Spleen (tissue), 11 donors: ENCODE measurements around the gene WDR48. TPM values are rescaled to one million over a fixed set of nuclear protein-coding genes. Genes with fewer than 3 reads are reported as not detected.

Experiments
- DNase-seq: peaks from one replicate; pipeline ENCODE4 v3.0.0-alpha.2; 2020
- H3K27ac ChIP-seq, 8 donors: fragments of 200-600 bp; sonication (generic) in 7 of 8; 1 replicate in 4 of 8; 2 replicates in 4 of 8; pipeline versions ENCODE4 v1.5.0 to v1.8.0; 2016 to 2021; ENCODE audit warnings: inconsistent platforms in 4 of 8, mild to moderate bottlenecking in 4 of 8, moderate library complexity in 1 of 8
- H3K27me3 ChIP-seq, 7 donors: fragments of 200-600 bp; sonication (generic) in 6 of 7; replicated peaks in 1 of 7; 1 replicate in 4 of 7; 2 replicates in 3 of 7; pipeline versions ENCODE4 v1.5.0 to v1.8.0; 2016 to 2021; ENCODE audit warnings: inconsistent platforms in 3 of 7, mild to moderate bottlenecking in 1 of 7
- H3K36me3 ChIP-seq, 6 donors: fragments of 200-600 bp; sonication (generic) in 5 of 6; 1 replicate in 4 of 6; 2 replicates in 2 of 6; pipeline versions ENCODE4 v1.5.0 to v1.8.0; 2016 to 2021; ENCODE audit warnings: inconsistent platforms in 2 of 6
- H3K4me1 ChIP-seq, 6 donors: fragments of 200-600 bp; sonication (generic) in 5 of 6; 1 replicate in 3 of 6; 2 replicates in 3 of 6; pipeline versions ENCODE4 v1.5.0 to v1.8.0; 2016 to 2021; ENCODE audit warnings: inconsistent platforms in 3 of 6
- H3K4me3 ChIP-seq, 8 donors: fragments of 200-600 bp; sonication (generic) in 7 of 8; 1 replicate in 4 of 8; 2 replicates in 4 of 8; pipeline versions ENCODE4 v1.5.0 to v1.8.0; 2016 to 2021; ENCODE audit warnings: inconsistent platforms in 4 of 8, mild to moderate bottlenecking in 4 of 8, moderate library complexity in 2 of 8
- H3K9me3 ChIP-seq, 8 donors: fragments of 200-600 bp; sonication (generic) in 7 of 8; 1 replicate in 4 of 8; 2 replicates in 4 of 8; pipeline versions ENCODE4 v1.5.0 to v1.8.0; 2016 to 2021; ENCODE audit warnings: inconsistent platforms in 4 of 8
- POLR2A ChIP-seq, 3 donors: fragments of 450-650 bp; IDR thresholded peaks; one replicate each; pipeline ENCODE4 v1.5.1; 2017; ENCODE audit warnings: antibody characterized with exemption in 3 of 3, mild to moderate bottlenecking in 1 of 3
- POLR2AphosphoS5 ChIP-seq, 3 donors: sonication (generic); formaldehyde crosslinking; IDR thresholded peaks; one replicate each; pipeline ENCODE4 v1.5.1; 2017; ENCODE audit warnings: antibody characterized with exemption in 3 of 3
- WGBS, 5 donors: extraction: QIAGEN DNeasy Blood & Tissue Kit in 3 of 5; methylation state at CpG; one replicate each; pipeline versions ENCODE4 v1.1.5 to v1.1.7; 2013 to 2018; 5-methylcytosine and 5-hydroxymethylcytosine counted together
- intact Hi-C: fragments of 100-400 bp; cut with DNase I; formaldehyde crosslinking; loops from one replicate; pipeline ENCODE4 v1.15.0; 2023; ENCODE audit warnings: low total_unique reads
- polyA plus RNA-seq, 3 donors: library from polyadenylated mRNA; stranded (reverse); fragments of 200-250 nt; gene quantifications; one replicate each; pipeline ENCODE4 v1.2.1, GENCODE V29; 2013
- total RNA-seq, 7 donors: library from RNA; depleted of rRNA in 3 of 7; stranded (reverse); fragments of >200 nt in 3 of 7; fragmentation: NEBNext Ultra II Directional in 4 of 7; extraction: Animal tissue kit (Norgen Biotek cat#: 25700) in 4 of 7; gene quantifications; one replicate each; pipeline versions ENCODE4 v1.1.0 to v1.2.1, GENCODE V29; 2016 to 2021
- TF ChIP-seq, protein P1 (sequence below), 11 experiments: fragments of 200-600 bp in 7 of 11; fragments of 450-650 bp in 4 of 11; sonication (generic) in 4 of 11; IDR thresholded peaks in 8 of 11; conservative IDR thresholded peaks in 3 of 11; 1 replicate in 7 of 11; 2 replicates in 4 of 11; pipeline versions ENCODE4 v1.4.0 to v1.8.0; 2016 to 2021; ENCODE audit warnings: antibody characterized with exemption in 11 of 11, inconsistent platforms in 4 of 11, mild to moderate bottlenecking in 1 of 11
- donor health status: healthy with polysubstance abuse.
- donor health status: DM: no; HTN: no; CAD: no; lungs with moderate emphysema.
- donor health status: DM: no; HTN: no; CAD: no.
- donor health status: Bipolar disorder and iron deficiency.
- donor health status: healthy.
- donor health status: DM: no; HTN: no; CAD: no.
- donor health status: DM: yes; HTN: yes; CAD: no.

WDR48 gene
- total and polyA plus RNA-seq, 10 donors = 11.1 to 45.0 (median 35.3) TPM

DNA sequence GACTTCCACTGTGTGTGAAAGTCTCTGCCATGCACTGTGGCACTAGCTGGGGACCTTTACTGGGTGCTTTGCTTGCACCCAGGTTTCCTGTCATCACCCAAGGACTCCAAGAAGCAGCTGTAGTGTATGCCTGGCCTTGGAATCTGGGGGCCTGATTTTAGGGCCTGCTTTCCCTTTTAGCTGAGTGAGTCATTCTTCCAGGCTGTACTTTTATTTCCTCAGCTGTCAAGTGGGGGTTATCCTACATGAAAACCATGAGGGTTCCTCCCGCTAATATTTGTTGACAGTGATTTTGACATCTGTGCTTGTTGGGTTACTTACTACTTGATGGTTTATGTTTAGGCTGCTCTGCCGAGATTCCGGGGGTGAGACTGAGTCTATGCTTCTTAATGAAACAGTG is 37.1 kb downstream of the WDR48 start:
- TF ChIP-seq, protein P1, sequence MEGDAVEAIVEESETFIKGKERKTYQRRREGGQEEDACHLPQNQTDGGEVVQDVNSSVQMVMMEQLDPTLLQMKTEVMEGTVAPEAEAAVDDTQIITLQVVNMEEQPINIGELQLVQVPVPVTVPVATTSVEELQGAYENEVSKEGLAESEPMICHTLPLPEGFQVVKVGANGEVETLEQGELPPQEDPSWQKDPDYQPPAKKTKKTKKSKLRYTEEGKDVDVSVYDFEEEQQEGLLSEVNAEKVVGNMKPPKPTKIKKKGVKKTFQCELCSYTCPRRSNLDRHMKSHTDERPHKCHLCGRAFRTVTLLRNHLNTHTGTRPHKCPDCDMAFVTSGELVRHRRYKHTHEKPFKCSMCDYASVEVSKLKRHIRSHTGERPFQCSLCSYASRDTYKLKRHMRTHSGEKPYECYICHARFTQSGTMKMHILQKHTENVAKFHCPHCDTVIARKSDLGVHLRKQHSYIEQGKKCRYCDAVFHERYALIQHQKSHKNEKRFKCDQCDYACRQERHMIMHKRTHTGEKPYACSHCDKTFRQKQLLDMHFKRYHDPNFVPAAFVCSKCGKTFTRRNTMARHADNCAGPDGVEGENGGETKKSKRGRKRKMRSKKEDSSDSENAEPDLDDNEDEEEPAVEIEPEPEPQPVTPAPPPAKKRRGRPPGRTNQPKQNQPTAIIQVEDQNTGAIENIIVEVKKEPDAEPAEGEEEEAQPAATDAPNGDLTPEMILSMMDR (IDR thresholded peaks at IDR 0.05 in 8 of 11, conservative IDR thresholded peaks at IDR 0.05 in 3 of 11) = no peak
- no peak for TF ChIP-seq POLR2AphosphoS5 (IDR thresholded peaks at IDR 0.05)
- no peak for TF ChIP-seq POLR2A (IDR thresholded peaks at IDR 0.05)
- Histone ChIP-seq H3K36me3 (peaks cover 2 to 100% (median 85%) of the 10 kb centered on the region in 6 donors), H3K4me1 (peaks cover 0 to 14% (median 4%) of the 10 kb centered on the region in 6 donors), H3K4me3 (no peak overlapping the region), H3K27me3 (no peaks in the 10 kb centered on the region), H3K27ac (no peak overlapping the region), H3K9me3 (no peaks in the 10 kb centered on the region)
- 82 to 89% (median 87%) methylated on average over 3 of the region's 3 CpGs for WGBS, 5 donors
- intact Hi-C loops = no loop called here
- no peak for DNase-seq

DNA sequence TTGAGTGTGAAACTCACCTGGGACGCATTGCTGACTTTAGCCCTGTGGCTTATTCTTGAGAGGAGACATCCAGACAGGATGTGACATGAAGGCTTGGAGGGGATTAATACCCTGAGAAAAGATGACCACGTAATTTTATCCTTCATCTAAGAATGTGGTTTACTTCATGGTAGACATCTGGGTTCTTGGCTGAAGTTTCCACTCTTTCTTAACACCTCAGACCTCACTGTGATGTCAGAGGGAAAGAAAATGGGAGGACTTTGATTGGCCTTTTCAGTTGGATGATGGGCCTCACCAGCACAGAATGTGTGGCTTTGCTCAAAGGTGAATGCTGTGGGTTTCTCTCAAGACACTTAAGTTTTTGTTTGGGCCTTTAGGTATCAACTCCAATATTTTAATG is 39.1 kb downstream of the WDR48 start:
- no peak overlapping the region for H3K27ac ChIP-seq
- H3K4me1 ChIP-seq = peaks cover 0 to 8% (median 3%) of the 10 kb centered on the region in 6 donors
- intact Hi-C loops = no loop called here
- DNase-seq = no peak
- 80 to 92% (median 88%) methylated on average over 2 of the region's 2 CpGs for WGBS, 5 donors
- TF ChIP-seq POLR2A (IDR thresholded peaks at IDR 0.05) (no peak), POLR2AphosphoS5 (IDR thresholded peaks at IDR 0.05) (no peak)
- TF ChIP-seq, protein P1 (IDR thresholded peaks at IDR 0.05 in 8 of 11, conservative IDR thresholded peaks at IDR 0.05 in 3 of 11) = no peak
- H3K9me3 ChIP-seq = no peaks in the 10 kb centered on the region
- no peaks in the 10 kb centered on the region for H3K27me3 ChIP-seq
- H3K36me3 ChIP-seq = peaks cover under 1 to 100% (median 92%) of the 10 kb centered on the region in 6 donors
- H3K4me3 ChIP-seq = no peak overlapping the region

DNA sequence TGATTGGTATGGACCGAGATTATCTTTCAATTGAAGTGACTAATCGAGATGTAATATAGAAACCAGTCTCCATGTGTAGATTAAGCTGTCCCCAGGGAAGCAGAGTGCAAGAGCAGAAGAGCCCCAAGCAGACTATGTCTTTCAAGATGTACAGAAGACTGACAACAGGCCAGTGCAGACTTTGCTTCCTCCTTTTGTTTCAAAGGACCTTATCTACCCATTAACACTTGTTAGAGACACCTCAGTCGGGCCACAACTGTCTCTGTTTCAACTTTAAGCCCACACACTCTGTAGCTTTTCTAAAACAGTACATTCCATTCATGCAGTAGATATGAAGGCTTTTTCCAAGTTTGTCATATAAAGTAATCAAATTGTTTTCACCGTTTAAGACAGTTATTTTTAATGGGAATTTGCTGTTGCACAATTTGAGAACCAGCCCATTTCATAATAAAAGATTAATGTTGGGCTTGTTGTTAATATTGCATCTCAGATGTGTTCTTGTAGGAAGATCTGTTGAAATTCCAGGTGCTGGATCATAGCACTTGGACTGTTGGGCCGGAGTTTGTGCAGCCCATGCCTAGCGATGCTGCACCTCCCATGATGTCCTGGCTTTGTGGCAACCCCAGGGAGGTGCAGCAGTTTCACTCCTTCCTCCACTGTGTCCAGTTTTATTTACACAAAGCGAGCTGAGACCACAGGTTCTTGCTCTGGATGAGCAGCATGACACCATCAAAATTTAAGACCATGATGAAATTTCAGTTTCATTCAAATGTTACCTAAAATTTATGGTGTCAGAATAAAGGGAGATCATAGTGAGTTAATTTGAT is 43.2 kb downstream of the WDR48 start:
- intact Hi-C loops = no loop called here
- WGBS, 5 donors = 79 to 91% (median 86%) methylated on average over 7 of the region's 7 CpGs
- no peaks in the 10 kb centered on the region for H3K27me3 ChIP-seq
- no peak for TF ChIP-seq POLR2A (IDR thresholded peaks at IDR 0.05)
- TF ChIP-seq, protein P1 (IDR thresholded peaks at IDR 0.05 in 8 of 11, conservative IDR thresholded peaks at IDR 0.05 in 3 of 11) = no peak
- no peak for TF ChIP-seq POLR2AphosphoS5 (IDR thresholded peaks at IDR 0.05)
- H3K27ac ChIP-seq = no peak overlapping the region
- no peaks in the 10 kb centered on the region for H3K9me3 ChIP-seq
- no peak overlapping the region for H3K4me3 ChIP-seq
- DNase-seq = no peak
- peaks cover 0 to 100% (median 95%) of the 10 kb centered on the region in 6 donors for H3K36me3 ChIP-seq
- H3K4me1 ChIP-seq = peaks cover 0 to 9% (median 0%) of the 10 kb centered on the region in 6 donors

DNA sequence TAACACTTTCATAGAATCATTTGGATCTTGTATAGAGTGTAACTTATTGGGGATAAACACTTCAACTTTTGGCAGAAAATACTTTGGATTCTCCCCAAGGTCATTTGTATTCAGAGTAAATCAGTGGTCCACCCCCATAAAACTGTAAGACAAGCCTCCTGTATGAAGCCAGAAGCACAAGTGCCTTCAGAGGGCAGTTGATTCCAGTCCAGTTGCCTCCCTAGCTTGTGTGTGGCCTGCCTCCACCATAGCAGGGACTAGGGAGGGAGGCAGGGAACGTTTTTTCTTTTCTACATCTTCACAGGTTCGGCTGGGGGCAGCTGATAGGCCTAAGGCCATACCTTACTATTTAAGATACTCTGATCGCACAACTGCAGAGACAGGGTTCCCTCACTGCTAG is 44.0 kb downstream of the WDR48 start:
- Histone ChIP-seq H3K27me3 (no peaks in the 10 kb centered on the region), H3K36me3 (peaks cover 0 to 100% (median 97%) of the 10 kb centered on the region in 6 donors), H3K4me3 (no peak overlapping the region), H3K4me1 (peaks cover 0 to 13% (median 0%) of the 10 kb centered on the region in 6 donors), H3K27ac (no peak overlapping the region), H3K9me3 (no peaks in the 10 kb centered on the region)
- intact Hi-C loops = no loop called here
- WGBS, 5 donors = 65 to 90% (median 80%) methylated on average over 3 of the region's 3 CpGs
- no peak for DNase-seq
- TF ChIP-seq POLR2A (IDR thresholded peaks at IDR 0.05) (no peak), POLR2AphosphoS5 (IDR thresholded peaks at IDR 0.05) (no peak)
- TF ChIP-seq, protein P1 (IDR thresholded peaks at IDR 0.05 in 8 of 11, conservative IDR thresholded peaks at IDR 0.05 in 3 of 11) = no peak
